Hepatocyte (in vitro differentiated cells): ENCODE results near the gene VWA5B1. TPM values are rescaled to one million over a fixed set of nuclear protein-coding genes. Genes with fewer than 3 reads are reported as not detected.

Experiments used
- DNase-seq: peaks from one replicate; pipeline ENCODE4 v3.0.0-alpha.2; 2016; ENCODE audit warnings: low spot score
- H2AFZ ChIP-seq: fragments of 200-600 bp; sonication (generic); 2 replicates; pipeline ENCODE4 v1.6.0; 2016; ENCODE audit warnings: antibody characterized with exemption, mild to moderate bottlenecking
- H3K27ac ChIP-seq: fragments of 200-600 bp; sonication (generic); 2 replicates; pipeline ENCODE4 v1.5.1; 2016; ENCODE audit warnings: mild to moderate bottlenecking
- H3K27me3 ChIP-seq: fragments of 200-600 bp; sonication (generic); 2 replicates; pipeline ENCODE4 v1.6.1; 2016
- H3K36me3 ChIP-seq: fragments of 200-600 bp; sonication (generic); replicated peaks from 2 replicates; pipeline ENCODE4 v1.5.1; 2016; ENCODE audit warnings: low read depth; ENCODE audit not compliant: insufficient read depth
- H3K4me1 ChIP-seq: fragments of 200-600 bp; sonication (generic); 2 replicates; pipeline ENCODE4 v1.5.1; 2016; ENCODE audit warnings: mild to moderate bottlenecking, moderate library complexity; ENCODE audit not compliant: insufficient read depth
- H3K4me2 ChIP-seq: fragments of 200-600 bp; sonication (generic); 2 replicates; pipeline ENCODE4 v1.6.0; 2016
- H3K4me3 ChIP-seq: fragments of 200-600 bp; sonication (generic); 2 replicates; pipeline ENCODE4 v1.5.1; 2016; ENCODE audit warnings: mild to moderate bottlenecking
- H3K79me2 ChIP-seq: fragments of 200-600 bp; sonication (generic); 2 replicates; pipeline ENCODE4 v1.6.0; 2017; ENCODE audit warnings: mild to moderate bottlenecking
- H3K9me2 ChIP-seq: fragments of 200-600 bp; sonication (generic); replicated peaks from 2 replicates; pipeline ENCODE4 v1.6.0; 2017; ENCODE audit warnings: mild to moderate bottlenecking; ENCODE audit not compliant: insufficient read depth
- H3K9me3 ChIP-seq: fragments of 200-600 bp; sonication (generic); 2 replicates; pipeline ENCODE4 v1.5.1; 2016; ENCODE audit warnings: low read depth, mild to moderate bottlenecking
- H4K20me1 ChIP-seq: fragments of 200-600 bp; sonication (generic); 2 replicates; pipeline ENCODE4 v1.6.0; 2016; ENCODE audit warnings: mild to moderate bottlenecking; ENCODE audit not compliant: insufficient read depth, poor library complexity, severe bottlenecking
- EZH2 ChIP-seq: fragments of 200-600 bp; sonication (generic); IDR thresholded peaks from 2 replicates; pipeline ENCODE4 v1.6.1; 2016; ENCODE audit warnings: antibody characterized with exemption, mild to moderate bottlenecking, borderline replicate concordance
- EZH2phosphoT487 ChIP-seq: fragments of 200-600 bp; sonication (generic); IDR thresholded peaks from one replicate; pipeline ENCODE4 v1.6.1; 2018; ENCODE audit warnings: antibody characterized with exemption, mild to moderate bottlenecking, low read depth, moderate library complexity; ENCODE audit not compliant: unreplicated experiment, severe bottlenecking
- WGBS: methylation state at CpG from one replicate; pipeline ENCODE4 v1.1.6; 2016; ENCODE audit warnings: low lambda C conversion rate; ENCODE audit errors: missing lambda C conversion rate; 5-methylcytosine and 5-hydroxymethylcytosine counted together
- polyA plus RNA-seq: library from polyadenylated mRNA; unstranded; fragments of >200 nt; fragmentation: Nextera tagmentation; extraction: Ambion mirVana; gene quantifications from 2 replicates; pipeline ENCODE4 v1.2.1, GENCODE V29; 2016
- total RNA-seq: library from RNA; depleted of rRNA; stranded (reverse); fragments of >200 nt; gene quantifications from 2 replicates; pipeline ENCODE4 v1.2.3, GENCODE V29; 2014
- TF ChIP-seq, protein P1 (sequence below): fragments of 200-600 bp; sonication (generic); IDR thresholded peaks from 2 replicates; pipeline ENCODE4 v1.5.1; 2016; ENCODE audit warnings: antibody characterized with exemption, mild to moderate bottlenecking; ENCODE audit not compliant: poor library complexity

VWA5B1 gene
- total and polyA plus RNA-seq, 2 experiments from 2014 or later: 0.33 to 0.35 TPM

GRCh38 chr1:20343149-20343937 is 52.7 kb downstream of the VWA5B1 start:
- Histone ChIP-seq H3K9me3 (no peaks in the 10 kb centered on the region), H3K36me3 (no peaks in the 10 kb centered on the region), H3K4me2 (peak overlapping the region; percentile 75), H3K79me2 (no peaks in the 10 kb centered on the region), H3K27ac (no peak overlapping the region), H3K4me3 (no peak overlapping the region), H3K9me2 (no peaks in the 10 kb centered on the region), H2AFZ (no peak overlapping the region), H4K20me1 (no peaks in the 10 kb centered on the region), H3K4me1 (peaks cover 4% of the 10 kb centered on the region), H3K27me3 (peaks cover 20% of the 10 kb centered on the region)
- TF ChIP-seq EZH2 (no peak), EZH2phosphoT487 (no peak)
- TF ChIP-seq, protein P1, sequence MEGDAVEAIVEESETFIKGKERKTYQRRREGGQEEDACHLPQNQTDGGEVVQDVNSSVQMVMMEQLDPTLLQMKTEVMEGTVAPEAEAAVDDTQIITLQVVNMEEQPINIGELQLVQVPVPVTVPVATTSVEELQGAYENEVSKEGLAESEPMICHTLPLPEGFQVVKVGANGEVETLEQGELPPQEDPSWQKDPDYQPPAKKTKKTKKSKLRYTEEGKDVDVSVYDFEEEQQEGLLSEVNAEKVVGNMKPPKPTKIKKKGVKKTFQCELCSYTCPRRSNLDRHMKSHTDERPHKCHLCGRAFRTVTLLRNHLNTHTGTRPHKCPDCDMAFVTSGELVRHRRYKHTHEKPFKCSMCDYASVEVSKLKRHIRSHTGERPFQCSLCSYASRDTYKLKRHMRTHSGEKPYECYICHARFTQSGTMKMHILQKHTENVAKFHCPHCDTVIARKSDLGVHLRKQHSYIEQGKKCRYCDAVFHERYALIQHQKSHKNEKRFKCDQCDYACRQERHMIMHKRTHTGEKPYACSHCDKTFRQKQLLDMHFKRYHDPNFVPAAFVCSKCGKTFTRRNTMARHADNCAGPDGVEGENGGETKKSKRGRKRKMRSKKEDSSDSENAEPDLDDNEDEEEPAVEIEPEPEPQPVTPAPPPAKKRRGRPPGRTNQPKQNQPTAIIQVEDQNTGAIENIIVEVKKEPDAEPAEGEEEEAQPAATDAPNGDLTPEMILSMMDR: no peak
- 12% methylated on average over 12 of the region's 59 CpGs for WGBS
- DNase-seq: peak; percentile 69

DNA sequence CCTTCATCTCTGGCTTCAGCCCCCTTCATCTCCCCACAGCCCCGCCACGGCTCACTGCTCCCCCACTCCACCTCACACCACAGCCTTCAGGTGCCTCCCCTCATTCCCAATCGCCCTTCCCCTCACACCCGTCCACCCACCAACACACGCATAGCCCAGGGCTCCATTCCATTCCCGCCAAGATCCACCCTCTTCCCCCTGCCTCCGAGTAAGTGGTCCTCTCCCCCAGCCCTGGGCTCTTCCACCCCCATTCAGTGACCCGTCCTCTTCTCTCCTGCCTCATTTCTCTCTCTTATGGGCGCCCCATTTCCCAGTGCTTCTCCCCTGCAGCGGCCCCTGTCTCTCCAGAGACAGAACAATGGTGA is 53.2 kb downstream of the VWA5B1 start:
- Histone ChIP-seq H4K20me1 (no peaks in the 10 kb centered on the region), H3K4me3 (no peak overlapping the region), H3K79me2 (no peaks in the 10 kb centered on the region), H2AFZ (no peak overlapping the region), H3K9me3 (no peaks in the 10 kb centered on the region), H3K4me2 (peak overlapping the region; percentile 75), H3K4me1 (peaks cover 4% of the 10 kb centered on the region), H3K36me3 (no peaks in the 10 kb centered on the region), H3K27me3 (peaks cover 20% of the 10 kb centered on the region), H3K9me2 (no peaks in the 10 kb centered on the region), H3K27ac (no peak overlapping the region)
- DNase-seq: no peak
- 49% methylated on average over 7 of the region's 10 CpGs for WGBS
- TF ChIP-seq, protein P1: no peak
- TF ChIP-seq EZH2phosphoT487: no peak
- TF ChIP-seq EZH2: no peak

DNA sequence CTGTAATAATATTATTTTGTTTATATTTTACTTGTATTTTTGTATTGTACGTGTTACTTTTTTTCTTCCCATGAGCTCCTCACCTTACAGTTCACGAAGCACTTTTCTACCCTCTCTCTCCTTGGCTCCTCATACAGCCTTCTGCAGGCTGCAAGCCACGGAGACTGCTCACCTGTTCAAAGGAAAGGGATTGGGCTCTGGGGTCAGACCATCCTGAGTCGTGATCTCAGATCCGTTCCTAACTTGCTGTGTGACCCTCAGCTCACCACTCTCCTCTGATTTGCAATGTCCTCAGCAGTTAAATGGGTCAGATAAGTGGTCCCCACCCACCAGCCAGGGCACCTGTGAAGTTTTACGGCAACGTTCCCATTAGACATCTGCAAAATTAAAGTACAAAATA is 54.1 kb downstream of the VWA5B1 start:
- DNase-seq: no peak
- Histone ChIP-seq H3K79me2 (no peaks in the 10 kb centered on the region), H3K4me1 (peaks cover 4% of the 10 kb centered on the region), H3K27me3 (peaks cover 20% of the 10 kb centered on the region), H3K27ac (no peak overlapping the region), H4K20me1 (no peaks in the 10 kb centered on the region), H3K4me3 (no peak overlapping the region), H3K36me3 (no peaks in the 10 kb centered on the region), H3K4me2 (no peak overlapping the region), H2AFZ (no peak overlapping the region), H3K9me2 (no peaks in the 10 kb centered on the region), H3K9me3 (no peaks in the 10 kb centered on the region)
- TF ChIP-seq, protein P1: no peak
- TF ChIP-seq EZH2phosphoT487 (no peak), EZH2 (no peak)
- WGBS: 66% methylated on average over 7 of the region's 7 CpGs
